HepG2 (cell line): ENCODE results near the gene TNFAIP8L3. TPM values are rescaled to one million over a fixed set of nuclear protein-coding genes. Genes with fewer than 3 reads are reported as not detected.

Source experiments
- ATAC-seq: fragments of 200-7000 bp; cut with Tn5 transposase; 3 replicates; pipeline ENCODE4 v1.9.1; 2020; ENCODE audit warnings: mild to moderate bottlenecking, moderate library complexity
- BruUV-seq: library from RNA; stranded (reverse); fragments of 400-500 nt; replicated peaks from 2 replicates; lab custom pipeline; 2021; lab: Mats Ljungman, UMichigan
- CTCF ChIA-PET: fragments of 300-600 bp; formaldehyde crosslinking; extraction: SDS; loops from one replicate; lab custom pipeline; 2021; ENCODE audit warnings: low total read pairs, inconsistent platforms, low intra/inter-chr PET ratio; lab: Yijun Ruan, JAX
- POLR2A ChIA-PET: fragments of 350-600 bp; sonication (Branson Sonifier 250); formaldehyde crosslinking; loops from one replicate; lab custom pipeline; 2020; ENCODE audit warnings: antibody characterized with exemption, inconsistent platforms; lab: Yijun Ruan, JAX
- DNase-seq: peaks from one replicate; pipeline ENCODE4 v3.0.0-alpha.2; 2015; ENCODE audit warnings: low spot score
- FAIRE-seq: peaks from 3 replicates; lab custom pipeline; 2011; peaks lifted over from hg19 to GRCh38; lab: Jason Lieb, UNC
- H2AFZ ChIP-seq: one replicate; pipeline ENCODE4 v1.6.1; 2011; ENCODE audit warnings: low read length, inconsistent platforms
- H3K27ac ChIP-seq: fragments of 300-600 bp; 3 replicates; pipeline ENCODE4 v1.8.0; 2011; ENCODE audit warnings: mixed run types, mild to moderate bottlenecking, mixed read lengths, low read length, inconsistent platforms; ENCODE audit not compliant: insufficient read depth; ENCODE audit errors: extremely low read length
- H3K27me3 ChIP-seq, 2 experiments: fragments of 200-600 bp in 1 of 2; 2 replicates in 1 of 2; 3 replicates in 1 of 2; pipeline versions ENCODE4 v1.6.0 to v1.8.0; 2011; ENCODE audit warnings: low read length in 2 of 2, mild to moderate bottlenecking in 2 of 2, moderate library complexity in 2 of 2, inconsistent platforms in 1 of 2; ENCODE audit not compliant: insufficient read depth in 2 of 2, control insufficient read depth in 1 of 2
- H3K36me3 ChIP-seq, 2 experiments: fragments of 200-600 bp in 1 of 2; replicated peaks in 1 of 2; 2 replicates in 1 of 2; 3 replicates in 1 of 2; pipeline versions ENCODE4 v1.5.1 to v1.8.0; 2011; ENCODE audit warnings: low read length in 2 of 2, inconsistent platforms in 1 of 2; ENCODE audit not compliant: insufficient read depth in 2 of 2, control insufficient read depth in 1 of 2
- H3K4me1 ChIP-seq: 2 replicates; pipeline ENCODE4 v1.5.1; 2012; ENCODE audit warnings: low read length, inconsistent platforms; ENCODE audit not compliant: insufficient read depth
- H3K4me2 ChIP-seq: 2 replicates; pipeline ENCODE4 v1.6.0; 2011; ENCODE audit warnings: low read depth, low read length, inconsistent platforms
- H3K4me3 ChIP-seq, 3 experiments: fragments of 200-600 bp in 1 of 3; sonication (generic), shearing (Covaris generic) in 1 of 3; replicated peaks in 1 of 3; 2 replicates each; pipeline ENCODE4 v1.5.1; 2011 to 2016; ENCODE audit warnings: low read length in 3 of 3, inconsistent platforms in 2 of 3, low read depth in 2 of 3, mild to moderate bottlenecking in 2 of 3, control low read depth in 1 of 3, mixed read lengths in 1 of 3; ENCODE audit not compliant: insufficient read depth in 1 of 3
- H3K79me2 ChIP-seq: one replicate; pipeline ENCODE4 v1.6.1; 2011; ENCODE audit warnings: low read length, inconsistent platforms; ENCODE audit not compliant: insufficient read depth
- H3K9ac ChIP-seq: 2 replicates; pipeline ENCODE4 v1.6.0; 2011; ENCODE audit warnings: mild to moderate bottlenecking, low read depth, low read length, inconsistent platforms; ENCODE audit not compliant: insufficient read depth
- H3K9me3 ChIP-seq: 2 replicates; pipeline ENCODE4 v1.5.1; 2012; ENCODE audit warnings: mild to moderate bottlenecking, low read length
- H4K20me1 ChIP-seq: 2 replicates; pipeline ENCODE4 v1.6.0; 2011; ENCODE audit warnings: inconsistent platforms, mild to moderate bottlenecking, low read length, moderate library complexity; ENCODE audit not compliant: insufficient read depth
- AHR ChIP-seq: IDR thresholded peaks from 2 replicates; pipeline ENCODE4 v1.6.1; 2018; ENCODE audit warnings: missing genetic modification reagents, missing compliant biosample characterization
- ASH2L ChIP-seq: fragments of 300-600, 200-600 bp; sonication (generic); IDR thresholded peaks from 2 replicates; pipeline ENCODE4 v1.7.0; 2017; ENCODE audit warnings: low read depth, mild to moderate bottlenecking, moderate library complexity, mixed read lengths, low read length; ENCODE audit not compliant: insufficient read length
- NR1H2 ChIP-seq: sonication (generic); formaldehyde crosslinking; IDR thresholded peaks from 2 replicates; pipeline ENCODE4 v1.8.1; 2022; ENCODE audit warnings: low read depth, missing genetic modification reagents, borderline replicate concordance
- ZBTB8A ChIP-seq: sonication (generic); formaldehyde crosslinking; IDR thresholded peaks from 2 replicates; pipeline ENCODE4 v1.4.0; 2020; ENCODE audit warnings: mild to moderate bottlenecking, low read depth, missing genetic modification reagents, borderline replicate concordance
- ZFY ChIP-seq: sonication (generic); formaldehyde crosslinking; IDR thresholded peaks from 2 replicates; pipeline ENCODE4 v1.4.0; 2020; ENCODE audit warnings: missing genetic modification reagents
- ZNF225 ChIP-seq: sonication (generic); formaldehyde crosslinking; IDR thresholded peaks from 2 replicates; pipeline ENCODE4 v1.4.0; 2020; ENCODE audit warnings: mild to moderate bottlenecking, missing genetic modification reagents
- ZNF274 ChIP-seq: sonication (generic); formaldehyde crosslinking; IDR thresholded peaks from 2 replicates; pipeline ENCODE4 v1.5.1; 2020; ENCODE audit warnings: mild to moderate bottlenecking, missing genetic modification reagents
- ZNF547 ChIP-seq: sonication (generic); formaldehyde crosslinking; IDR thresholded peaks from 2 replicates; pipeline ENCODE4 v1.5.1; 2020; ENCODE audit warnings: mild to moderate bottlenecking, missing genetic modification reagents
- ZNF556 ChIP-seq: sonication (generic); formaldehyde crosslinking; IDR thresholded peaks from 2 replicates; pipeline ENCODE4 v1.4.0; 2020; ENCODE audit warnings: mild to moderate bottlenecking, missing genetic modification reagents, borderline replicate concordance
- WGBS: methylation state at CpG from one replicate; pipeline ENCODE4 v1.1.6; 2017; ENCODE audit warnings: low lambda C conversion rate; 5-methylcytosine and 5-hydroxymethylcytosine counted together
- in situ Hi-C: cut with HindIII; loops from 2 replicates; pipeline ENCODE4 v1.10.0; 2017; ENCODE audit warnings: low pct_unique_long_range_greater_than_20kb; ENCODE audit not compliant: extremely low pct_ligation_motif_present
- intact Hi-C: fragments of 100-400 bp; cut with micrococcal nuclease; formaldehyde crosslinking; loops from one replicate; pipeline ENCODE4 v1.10.0; 2022; ENCODE audit not compliant: unreplicated experiment
- polyA plus RNA-seq, 8 experiments: library from polyadenylated mRNA; depleted of rRNA in 3 of 8; stranded (reverse) in 7 of 8; unstranded in 1 of 8; fragments of >200 nt; fragmentation: Illumina TruSeq in 4 of 8; extraction: Trizol in 4 of 8; gene quantifications; 2 replicates each; pipeline versions ENCODE4 v1.2.1 to v1.2.3, GENCODE V29; 2011 to 2016; ENCODE audit warnings: low read depth in 4 of 8, missing spikeins in 1 of 8, mixed read lengths in 1 of 8; ENCODE audit not compliant: insufficient read depth in 1 of 8
- total RNA-seq, 5 experiments: library from RNA; depleted of rRNA; stranded (reverse); fragments of >200 nt; fragmentation: Illumina TruSeq; extraction: Trizol; gene quantifications; 2 replicates each; pipeline ENCODE4 v1.2.3, GENCODE V29; 2016; ENCODE audit warnings: low read depth in 1 of 5
- TF ChIP-seq, protein P1 (sequence below): sonication (generic); formaldehyde crosslinking; IDR thresholded peaks from 2 replicates; pipeline ENCODE4 v1.5.0; 2020; ENCODE audit warnings: mild to moderate bottlenecking, missing genetic modification reagents, borderline replicate concordance
- TF ChIP-seq, protein P2 (sequence below): sonication (generic); formaldehyde crosslinking; IDR thresholded peaks from 2 replicates; pipeline ENCODE4 v1.5.1; 2020; ENCODE audit warnings: mild to moderate bottlenecking, missing genetic modification reagents, borderline replicate concordance
- TF ChIP-seq, protein P3 (sequence below): IDR thresholded peaks from 2 replicates; pipeline ENCODE4 v1.6.1; 2016; ENCODE audit warnings: mild to moderate bottlenecking, missing biosample characterization, missing genetic modification reagents

The TNFAIP8L3 gene
- total and polyA plus RNA-seq, 2 of the 13 experiments (the other 11 are each of a cell fraction or from before 2014, with no cell fraction given) = 0.15 to 4.0 TPM

DNA sequence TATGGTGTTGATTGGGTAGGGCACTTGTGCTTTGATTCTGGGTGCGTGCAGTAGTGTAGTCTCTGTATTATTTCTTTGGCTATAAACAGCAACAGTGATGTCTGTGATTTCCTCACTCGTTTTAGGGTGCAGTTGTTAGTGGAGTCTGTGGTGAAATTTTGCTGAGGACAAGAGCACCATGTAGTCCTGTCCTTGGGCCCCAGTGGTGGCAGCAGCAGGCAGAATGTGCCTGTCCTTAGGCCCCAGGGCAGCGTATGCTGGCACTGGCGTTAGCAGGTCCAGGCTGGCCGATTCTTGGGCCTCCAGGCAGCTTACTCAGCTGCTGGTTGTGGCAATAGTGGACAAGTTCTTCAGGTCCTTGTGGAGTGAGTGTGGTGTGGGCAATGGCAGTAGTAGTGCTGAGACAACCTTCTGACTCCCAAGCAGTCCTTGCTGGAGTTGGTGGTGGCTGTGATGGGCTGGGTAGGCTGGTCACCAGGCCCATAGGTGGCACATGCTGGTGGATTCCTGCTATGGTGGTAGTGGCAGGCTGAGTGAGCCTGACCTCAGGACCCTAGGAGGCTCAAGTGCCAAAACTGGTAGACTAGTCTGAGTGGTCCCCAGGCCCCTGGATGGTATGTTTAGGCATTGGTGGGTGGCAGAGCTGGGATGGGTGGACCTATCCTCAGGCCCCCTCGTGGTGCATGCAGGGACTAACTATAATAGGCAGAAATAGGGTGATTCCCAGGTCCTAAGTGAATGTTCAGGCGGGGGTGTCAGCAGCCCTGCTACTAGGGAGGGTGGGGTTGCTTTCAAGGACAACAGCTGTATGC is 56.3 kb downstream of the TNFAIP8L3 start:
- in situ Hi-C loops = no loop called here
- 25% methylated on average over 6 of the region's 7 CpGs for WGBS
- DNase-seq (peak; percentile 16), FAIRE-seq (no peak), ATAC-seq (peak; percentile 93)
- Histone ChIP-seq H3K27me3 (no peaks in the 10 kb centered on the region; a peak in 1 of 5 replicates), H2AFZ (no peak overlapping the region), H3K27ac (no peak overlapping the region), H3K9ac (peak overlapping the region; percentile 68), H4K20me1 (no peaks in the 10 kb centered on the region), H3K4me1 (peaks cover 32% of the 10 kb centered on the region), H3K36me3 (no peaks in the 10 kb centered on the region), H3K4me3 (peak overlapping the region; percentile 69 to 77 (median 74)), H3K79me2 (peaks cover 35% of the 10 kb centered on the region), H3K4me2 (peak overlapping the region; percentile 96), H3K9me3 (no peaks in the 10 kb centered on the region)
- no TSS peak for BruUV-seq
- intact Hi-C loops = no loop called here
- ChIA-PET POLR2A (interaction anchor here (1.0 to 1.3 kb wide), 2 partner anchors 9 to 22 kb away, joined by 3 to 5 read pairs; no protein-coding TSS in a partner anchor), CTCF (no interaction called here)
- TF ChIP-seq, protein P1, sequence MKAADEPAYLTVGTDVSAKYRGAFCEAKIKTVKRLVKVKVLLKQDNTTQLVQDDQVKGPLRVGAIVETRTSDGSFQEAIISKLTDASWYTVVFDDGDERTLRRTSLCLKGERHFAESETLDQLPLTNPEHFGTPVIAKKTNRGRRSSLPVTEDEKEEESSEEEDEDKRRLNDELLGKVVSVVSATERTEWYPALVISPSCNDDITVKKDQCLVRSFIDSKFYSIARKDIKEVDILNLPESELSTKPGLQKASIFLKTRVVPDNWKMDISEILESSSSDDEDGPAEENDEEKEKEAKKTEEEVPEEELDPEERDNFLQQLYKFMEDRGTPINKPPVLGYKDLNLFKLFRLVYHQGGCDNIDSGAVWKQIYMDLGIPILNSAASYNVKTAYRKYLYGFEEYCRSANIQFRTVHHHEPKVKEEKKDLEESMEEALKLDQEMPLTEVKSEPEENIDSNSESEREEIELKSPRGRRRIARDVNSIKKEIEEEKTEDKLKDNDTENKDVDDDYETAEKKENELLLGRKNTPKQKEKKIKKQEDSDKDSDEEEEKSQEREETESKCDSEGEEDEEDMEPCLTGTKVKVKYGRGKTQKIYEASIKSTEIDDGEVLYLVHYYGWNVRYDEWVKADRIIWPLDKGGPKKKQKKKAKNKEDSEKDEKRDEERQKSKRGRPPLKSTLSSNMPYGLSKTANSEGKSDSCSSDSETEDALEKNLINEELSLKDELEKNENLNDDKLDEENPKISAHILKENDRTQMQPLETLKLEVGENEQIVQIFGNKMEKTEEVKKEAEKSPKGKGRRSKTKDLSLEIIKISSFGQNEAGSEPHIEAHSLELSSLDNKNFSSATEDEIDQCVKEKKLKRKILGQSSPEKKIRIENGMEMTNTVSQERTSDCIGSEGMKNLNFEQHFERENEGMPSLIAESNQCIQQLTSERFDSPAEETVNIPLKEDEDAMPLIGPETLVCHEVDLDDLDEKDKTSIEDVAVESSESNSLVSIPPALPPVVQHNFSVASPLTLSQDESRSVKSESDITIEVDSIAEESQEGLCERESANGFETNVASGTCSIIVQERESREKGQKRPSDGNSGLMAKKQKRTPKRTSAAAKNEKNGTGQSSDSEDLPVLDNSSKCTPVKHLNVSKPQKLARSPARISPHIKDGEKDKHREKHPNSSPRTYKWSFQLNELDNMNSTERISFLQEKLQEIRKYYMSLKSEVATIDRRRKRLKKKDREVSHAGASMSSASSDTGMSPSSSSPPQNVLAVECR = peak; percentile 33; the same call in 1 of the 2 replicates
- TF ChIP-seq, protein P2, sequence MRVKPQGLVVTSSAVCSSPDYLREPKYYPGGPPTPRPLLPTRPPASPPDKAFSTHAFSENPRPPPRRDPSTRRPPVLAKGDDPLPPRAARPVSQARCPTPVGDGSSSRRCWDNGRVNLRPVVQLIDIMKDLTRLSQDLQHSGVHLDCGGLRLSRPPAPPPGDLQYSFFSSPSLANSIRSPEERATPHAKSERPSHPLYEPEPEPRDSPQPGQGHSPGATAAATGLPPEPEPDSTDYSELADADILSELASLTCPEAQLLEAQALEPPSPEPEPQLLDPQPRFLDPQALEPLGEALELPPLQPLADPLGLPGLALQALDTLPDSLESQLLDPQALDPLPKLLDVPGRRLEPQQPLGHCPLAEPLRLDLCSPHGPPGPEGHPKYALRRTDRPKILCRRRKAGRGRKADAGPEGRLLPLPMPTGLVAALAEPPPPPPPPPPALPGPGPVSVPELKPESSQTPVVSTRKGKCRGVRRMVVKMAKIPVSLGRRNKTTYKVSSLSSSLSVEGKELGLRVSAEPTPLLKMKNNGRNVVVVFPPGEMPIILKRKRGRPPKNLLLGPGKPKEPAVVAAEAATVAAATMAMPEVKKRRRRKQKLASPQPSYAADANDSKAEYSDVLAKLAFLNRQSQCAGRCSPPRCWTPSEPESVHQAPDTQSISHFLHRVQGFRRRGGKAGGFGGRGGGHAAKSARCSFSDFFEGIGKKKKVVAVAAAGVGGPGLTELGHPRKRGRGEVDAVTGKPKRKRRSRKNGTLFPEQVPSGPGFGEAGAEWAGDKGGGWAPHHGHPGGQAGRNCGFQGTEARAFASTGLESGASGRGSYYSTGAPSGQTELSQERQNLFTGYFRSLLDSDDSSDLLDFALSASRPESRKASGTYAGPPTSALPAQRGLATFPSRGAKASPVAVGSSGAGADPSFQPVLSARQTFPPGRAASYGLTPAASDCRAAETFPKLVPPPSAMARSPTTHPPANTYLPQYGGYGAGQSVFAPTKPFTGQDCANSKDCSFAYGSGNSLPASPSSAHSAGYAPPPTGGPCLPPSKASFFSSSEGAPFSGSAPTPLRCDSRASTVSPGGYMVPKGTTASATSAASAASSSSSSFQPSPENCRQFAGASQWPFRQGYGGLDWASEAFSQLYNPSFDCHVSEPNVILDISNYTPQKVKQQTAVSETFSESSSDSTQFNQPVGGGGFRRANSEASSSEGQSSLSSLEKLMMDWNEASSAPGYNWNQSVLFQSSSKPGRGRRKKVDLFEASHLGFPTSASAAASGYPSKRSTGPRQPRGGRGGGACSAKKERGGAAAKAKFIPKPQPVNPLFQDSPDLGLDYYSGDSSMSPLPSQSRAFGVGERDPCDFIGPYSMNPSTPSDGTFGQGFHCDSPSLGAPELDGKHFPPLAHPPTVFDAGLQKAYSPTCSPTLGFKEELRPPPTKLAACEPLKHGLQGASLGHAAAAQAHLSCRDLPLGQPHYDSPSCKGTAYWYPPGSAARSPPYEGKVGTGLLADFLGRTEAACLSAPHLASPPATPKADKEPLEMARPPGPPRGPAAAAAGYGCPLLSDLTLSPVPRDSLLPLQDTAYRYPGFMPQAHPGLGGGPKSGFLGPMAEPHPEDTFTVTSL = no peak
- TF ChIP-seq ZFY (CRISPR knock-in tag) (0 out of 2 replicates have a peak, but pooled peaks have one; percentile 26), AHR (CRISPR knock-in tag) (0 out of 2 replicates have a peak, but pooled peaks have one; percentile 54), ZNF274 (CRISPR knock-in tag) (0 out of 2 replicates have a peak, but pooled peaks have one; percentile 35), ZBTB8A (CRISPR knock-in tag) (no peak), ZNF556 (no peak), ZNF225 (CRISPR knock-in tag) (no peak), ZNF547 (peak; percentile 58; the same call in 1 of the 2 replicates), ASH2L (no peak), NR1H2 (CRISPR knock-in tag) (no peak)
- TF ChIP-seq, protein P3, sequence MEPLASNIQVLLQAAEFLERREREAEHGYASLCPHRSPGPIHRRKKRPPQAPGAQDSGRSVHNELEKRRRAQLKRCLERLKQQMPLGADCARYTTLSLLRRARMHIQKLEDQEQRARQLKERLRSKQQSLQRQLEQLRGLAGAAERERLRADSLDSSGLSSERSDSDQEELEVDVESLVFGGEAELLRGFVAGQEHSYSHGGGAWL (CRISPR knock-in tag) = 0 out of 2 replicates have a peak, but pooled peaks have one; percentile 38
